Thymus (tissue), 11 donors: ENCODE measurements around the gene APOM. TPM values are rescaled to one million over a fixed set of nuclear protein-coding genes. Genes with fewer than 3 reads are reported as not detected.

ENCODE experiments used
- DNase-seq, 9 donors: peaks; one replicate each; pipeline ENCODE4 v3.0.0-alpha.2; 2013; ENCODE audit warnings: low spot score in 9 of 9, low read depth in 6 of 9, missing footprints in 1 of 9
- H3K27ac ChIP-seq, 2 donors: one replicate each; pipeline ENCODE4 v1.5.1; 2013; ENCODE audit warnings: control low read depth in 1 of 2, low read depth in 1 of 2, low read length in 1 of 2, mild to moderate bottlenecking in 1 of 2, moderate library complexity in 1 of 2
- H3K27me3 ChIP-seq, 2 donors: one replicate each; pipeline ENCODE4 v1.5.1; 2013; ENCODE audit warnings: low read length in 1 of 2; ENCODE audit not compliant: control insufficient read depth in 2 of 2, insufficient read depth in 1 of 2
- H3K36me3 ChIP-seq, 2 donors: one replicate each; pipeline ENCODE4 v1.5.1; 2013; ENCODE audit warnings: low read length in 1 of 2, mild to moderate bottlenecking in 1 of 2, moderate library complexity in 1 of 2; ENCODE audit not compliant: control insufficient read depth in 2 of 2, insufficient read depth in 2 of 2
- H3K4me1 ChIP-seq, 2 donors: one replicate each; pipeline ENCODE4 v1.5.1; 2013; ENCODE audit warnings: low read length in 2 of 2; ENCODE audit not compliant: control insufficient read depth in 2 of 2, insufficient read depth in 2 of 2
- H3K4me3 ChIP-seq, 2 donors: one replicate each; pipeline ENCODE4 v1.5.1; 2013; ENCODE audit warnings: low read length in 2 of 2, control low read depth in 1 of 2, mild to moderate bottlenecking in 1 of 2
- H3K9me3 ChIP-seq, 2 donors: one replicate each; pipeline ENCODE4 v1.5.1; 2013; ENCODE audit warnings: low read length in 1 of 2, mild to moderate bottlenecking in 1 of 2; ENCODE audit not compliant: control insufficient read depth in 2 of 2, insufficient read depth in 1 of 2
- WGBS: extraction: QIAGEN DNeasy Blood & Tissue Kit; methylation state at CpG from one replicate; pipeline ENCODE4 v1.1.7; 2013; 5-methylcytosine and 5-hydroxymethylcytosine counted together
- polyA plus RNA-seq: library from polyadenylated mRNA; stranded (reverse); fragments of 200-250 nt; gene quantifications from one replicate; pipeline ENCODE4 v1.2.3, GENCODE V29; 2013
- total RNA-seq: library from RNA; stranded (reverse); fragments of 120-200 nt; gene quantifications from one replicate; pipeline ENCODE4 v1.2.4, GENCODE V29; 2013
- donor health status: healthy.

The APOM gene
- total and polyA plus RNA-seq, 2 donors = 6.1 to 9.1 TPM

- Histone ChIP-seq H3K4me3 (no peak overlapping the region), H3K4me1 (no peaks in the 10 kb centered on the region), H3K36me3 (peaks cover 94 to 96% of the 10 kb centered on the region in 2 donors), H3K27ac (no peak overlapping the region), H3K9me3 (no peaks in the 10 kb centered on the region), H3K27me3 (no peaks in the 10 kb centered on the region)
- 98% methylated on average over 11 of the region's 11 CpGs for WGBS
- DNase-seq = no peak
Measured at GRCh38 chr6:31634969-31635575, 20.6 kb upstream of the APOM start.

- Histone ChIP-seq H3K9me3 (no peaks in the 10 kb centered on the region), H3K4me3 (no peak overlapping the region), H3K36me3 (peaks cover 94 to 96% of the 10 kb centered on the region in 2 donors), H3K4me1 (no peaks in the 10 kb centered on the region), H3K27ac (no peak overlapping the region), H3K27me3 (no peaks in the 10 kb centered on the region)
- no peak for DNase-seq
- WGBS = 95% methylated on average over 27 of the region's 27 CpGs
Measured at GRCh38 chr6:31636698-31637596, 18.7 kb upstream of the APOM start.

GRCh38 chr6:31639043-31639442, 16.7 kb upstream of the APOM start:
- Histone ChIP-seq H3K27me3 (no peaks in the 10 kb centered on the region), H3K27ac (no peak overlapping the region), H3K9me3 (no peaks in the 10 kb centered on the region), H3K36me3 (peaks cover 93 to 94% of the 10 kb centered on the region in 2 donors), H3K4me3 (no peak overlapping the region), H3K4me1 (no peaks in the 10 kb centered on the region)
- no peak for DNase-seq
- WGBS = 97% methylated on average over 9 of the region's 9 CpGs

GRCh38 chr6:31639449-31639861, 16.2 kb upstream of the APOM start:
- Histone ChIP-seq H3K4me1 (no peaks in the 10 kb centered on the region), H3K27me3 (no peaks in the 10 kb centered on the region), H3K4me3 (no peak overlapping the region), H3K9me3 (no peaks in the 10 kb centered on the region), H3K36me3 (peaks cover 93 to 94% of the 10 kb centered on the region in 2 donors), H3K27ac (no peak overlapping the region)
- WGBS = 95% methylated on average over 10 of the region's 10 CpGs
- no peak for DNase-seq

- Histone ChIP-seq H3K27me3 (no peaks in the 10 kb centered on the region), H3K27ac (peak overlapping the region in 1 of 2 donors; percentile 18), H3K36me3 (peaks cover 93 to 94% of the 10 kb centered on the region in 2 donors), H3K4me3 (no peak overlapping the region), H3K4me1 (no peaks in the 10 kb centered on the region), H3K9me3 (no peaks in the 10 kb centered on the region)
- WGBS = 98% methylated on average over 6 of the region's 6 CpGs
- DNase-seq = no peak
Measured at GRCh38 chr6:31640612-31641011, 15.1 kb upstream of the APOM start.

GRCh38 chr6:31641370-31641769, 14.3 kb upstream of the APOM start:
- 97% methylated on average over 4 of the region's 4 CpGs for WGBS
- no peak overlapping the region for H3K27ac ChIP-seq

GRCh38 chr6:31642798-31643570, 12.7 kb upstream of the APOM start:
- DNase-seq = no peak
- WGBS = 98% methylated on average over 6 of the region's 6 CpGs
- Histone ChIP-seq H3K9me3 (no peaks in the 10 kb centered on the region), H3K27ac (no peak overlapping the region), H3K4me3 (no peak overlapping the region), H3K27me3 (no peaks in the 10 kb centered on the region), H3K4me1 (no peaks in the 10 kb centered on the region), H3K36me3 (peaks cover 90 to 92% of the 10 kb centered on the region in 2 donors)

More at GRCh38 chr6:31641370-31641769, 14.3 kb upstream of the APOM start:
- peaks cover 92 to 93% of the 10 kb centered on the region in 2 donors for H3K36me3 ChIP-seq
- DNase-seq = no peak
- no peak overlapping the region for H3K4me3 ChIP-seq
- H3K27me3 ChIP-seq = no peaks in the 10 kb centered on the region
- no peaks in the 10 kb centered on the region for H3K4me1 ChIP-seq
- H3K9me3 ChIP-seq = no peaks in the 10 kb centered on the region

- Histone ChIP-seq H3K36me3 (peaks cover 94 to 95% of the 10 kb centered on the region in 2 donors), H3K9me3 (no peaks in the 10 kb centered on the region), H3K27ac (no peak overlapping the region), H3K4me3 (no peak overlapping the region), H3K27me3 (no peaks in the 10 kb centered on the region), H3K4me1 (no peaks in the 10 kb centered on the region)
- DNase-seq = no peak
- WGBS = 97% methylated on average over 17 of the region's 17 CpGs
Measured at GRCh38 chr6:31643818-31644454, 11.8 kb upstream of the APOM start.
